ENCODE results near the gene CLIP1.

GRCh38 chr12:122230798-122231197 is 191.7 kb downstream of the CLIP1 start:
- no peak for TF ChIP-seq CTCF (conservative IDR thresholded peaks at IDR 0.05; ENCODE audit: low read length)
- no peak for TF ChIP-seq EZH2phosphoT487 (IDR thresholded peaks at IDR 0.05; ENCODE audit: borderline replicate concordance, low read depth, low read length)
